Hematopoietic multipotent progenitor cell treated with erythropoietin and hydrocortisone succinate and interleukin-3 and kit ligand, for 4 days (in vitro differentiated cells): ENCODE measurements around the gene MLF2.

ENCODE experiments used
- DNase-seq: peaks from one replicate; pipeline ENCODE4 v3.0.0-alpha.2; 2015

The MLF2 gene, protein sequence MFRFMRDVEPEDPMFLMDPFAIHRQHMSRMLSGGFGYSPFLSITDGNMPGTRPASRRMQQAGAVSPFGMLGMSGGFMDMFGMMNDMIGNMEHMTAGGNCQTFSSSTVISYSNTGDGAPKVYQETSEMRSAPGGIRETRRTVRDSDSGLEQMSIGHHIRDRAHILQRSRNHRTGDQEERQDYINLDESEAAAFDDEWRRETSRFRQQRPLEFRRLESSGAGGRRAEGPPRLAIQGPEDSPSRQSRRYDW

DNA sequence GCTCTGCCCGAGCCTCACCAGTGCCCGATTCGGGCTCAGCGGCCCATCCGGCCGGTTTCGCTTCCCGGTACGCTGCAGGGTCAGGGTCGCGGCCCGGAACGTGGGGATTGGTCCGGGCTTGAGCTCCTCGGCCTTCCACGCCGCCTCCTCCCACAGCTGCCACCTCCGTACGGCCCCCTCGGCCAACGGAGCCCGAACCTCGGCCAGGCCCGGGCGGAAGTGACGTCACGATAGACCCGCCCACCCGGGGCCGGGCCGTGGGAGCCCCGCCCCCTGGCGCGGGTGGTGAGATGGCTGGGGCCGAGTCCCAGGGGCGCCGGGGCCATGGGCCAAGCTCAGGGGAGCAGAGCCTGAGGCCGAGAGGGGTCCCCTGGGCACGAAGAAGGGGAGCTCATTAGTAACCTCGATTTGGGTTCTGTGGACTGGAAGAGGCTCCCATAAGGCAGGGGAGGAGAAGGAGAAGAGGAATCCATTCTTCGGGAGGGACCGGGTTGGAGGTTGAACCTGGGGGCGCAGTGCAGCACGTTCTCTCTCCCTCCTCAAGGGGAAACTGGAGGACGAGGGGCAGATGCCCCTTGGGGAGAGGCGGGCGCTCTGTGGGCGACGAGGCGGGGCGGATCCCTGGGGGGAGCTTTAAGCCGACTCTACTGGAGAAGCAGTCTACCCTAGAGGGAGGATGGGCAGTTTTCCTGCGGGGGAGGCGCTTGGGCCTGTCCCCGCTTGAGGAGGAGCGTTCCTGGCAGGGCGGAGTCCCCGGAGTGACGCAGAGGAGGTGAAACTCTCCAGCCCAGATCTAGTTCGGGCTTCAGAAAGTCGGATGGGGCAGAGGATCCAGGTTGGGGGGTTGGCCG lies at the start of gene MLF2:
MLF2 (minus strand) TSS at position 221 of the 851 bp plus-strand sequence. CDS start 807 bp downstream, outside the sequence.
- DNase-seq = peak; percentile 99

- DNase-seq = no peak
Measured at GRCh38 chr12:6799147-6799546, 46.2 kb upstream of the MLF2 start.

DNA sequence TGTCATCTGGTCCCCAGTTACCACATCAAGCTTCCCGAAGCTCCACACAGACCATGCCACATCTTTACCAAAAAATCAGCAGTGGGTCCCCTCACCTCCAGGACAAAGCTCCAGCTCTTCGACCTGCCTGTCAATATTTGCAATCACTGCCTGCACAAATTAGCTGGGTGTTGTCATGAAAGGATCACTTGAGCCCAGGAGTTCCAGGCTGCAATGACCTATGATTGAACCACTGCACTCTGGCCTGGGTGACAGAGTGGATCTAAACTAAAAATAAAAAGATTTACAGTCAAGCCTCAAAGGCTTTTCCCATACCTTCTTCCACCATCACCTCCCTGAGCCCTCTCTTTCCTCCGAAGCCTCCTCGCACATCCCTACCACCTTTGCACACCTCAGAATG lies 43.6 kb upstream of the MLF2 start:
- DNase-seq = no peak

DNA sequence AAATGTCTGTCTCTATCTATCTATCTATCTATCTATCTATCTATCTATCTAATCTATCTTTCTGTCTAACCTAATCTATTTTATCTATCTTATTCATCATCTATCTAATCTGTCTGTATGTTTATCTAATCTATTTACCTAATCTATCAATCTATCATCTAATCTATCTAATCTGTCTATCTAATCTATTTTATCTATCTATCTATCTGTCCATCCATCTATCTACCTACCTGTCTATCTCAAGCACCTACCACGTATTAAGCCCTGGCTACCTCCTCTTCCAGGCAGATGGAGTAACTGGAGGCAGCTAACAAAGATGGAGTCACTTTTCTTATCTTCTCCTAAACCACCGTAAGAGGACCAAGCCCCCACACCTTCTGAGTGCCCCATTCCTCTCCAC lies 42.1 kb upstream of the MLF2 start:
- no peak for DNase-seq

GRCh38 chr12:6792522-6793201 lies 39.7 kb upstream of the MLF2 start:
- peak; percentile 74 for DNase-seq

- no peak for DNase-seq
Measured at GRCh38 chr12:6791931-6792520, 39.1 kb upstream of the MLF2 start.

GRCh38 chr12:6790496-6791150 lies 37.7 kb upstream of the MLF2 start:
- DNase-seq = peak; percentile 40

GRCh38 chr12:6788972-6789924 lies 36.3 kb upstream of the MLF2 start, which contains the start of gene CD4:
TSS of gene CD4 (plus strand) at chr12:6789528. CDS start at chr12:6800139, 10,611 bp downstream.
- peak; percentile 77 for DNase-seq

- no peak for DNase-seq
Measured at GRCh38 chr12:6787309-6787708, 34.4 kb upstream of the MLF2 start.

DNA sequence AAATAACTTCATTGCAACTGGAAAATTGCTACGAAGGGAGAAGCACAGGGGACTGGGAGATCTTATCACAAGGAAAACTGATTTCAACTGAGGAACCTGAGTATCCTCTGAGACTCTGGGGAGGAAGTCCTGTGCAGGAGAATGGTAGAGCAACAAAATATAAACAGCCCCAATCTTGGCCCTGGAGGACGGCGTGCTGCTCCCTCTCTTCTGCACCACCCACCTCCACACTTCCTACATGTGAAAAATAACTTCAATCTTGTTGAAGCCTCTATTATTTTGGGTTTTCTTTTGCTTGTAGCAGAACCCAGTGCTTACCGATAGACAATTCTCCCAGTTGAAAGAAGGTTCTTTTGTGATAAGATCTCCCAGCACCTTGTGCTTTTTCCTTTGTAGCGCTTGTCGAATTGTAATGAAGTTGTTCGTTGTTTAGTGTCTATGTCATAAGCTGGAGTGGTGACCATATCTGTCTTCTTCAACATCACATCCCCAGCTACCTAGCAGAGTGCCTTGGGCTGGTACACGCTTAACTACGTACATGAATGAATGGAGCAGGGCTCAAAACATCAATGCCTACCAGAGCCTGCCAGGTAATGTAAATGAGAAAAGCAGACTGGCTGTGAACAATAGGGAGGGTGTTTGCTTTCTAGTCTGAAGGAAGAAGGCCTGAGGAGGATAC lies 33.6 kb upstream of the MLF2 start:
- DNase-seq = no peak

GRCh38 chr12:6784761-6785160 lies 31.8 kb upstream of the MLF2 start:
- DNase-seq = no peak

DNA sequence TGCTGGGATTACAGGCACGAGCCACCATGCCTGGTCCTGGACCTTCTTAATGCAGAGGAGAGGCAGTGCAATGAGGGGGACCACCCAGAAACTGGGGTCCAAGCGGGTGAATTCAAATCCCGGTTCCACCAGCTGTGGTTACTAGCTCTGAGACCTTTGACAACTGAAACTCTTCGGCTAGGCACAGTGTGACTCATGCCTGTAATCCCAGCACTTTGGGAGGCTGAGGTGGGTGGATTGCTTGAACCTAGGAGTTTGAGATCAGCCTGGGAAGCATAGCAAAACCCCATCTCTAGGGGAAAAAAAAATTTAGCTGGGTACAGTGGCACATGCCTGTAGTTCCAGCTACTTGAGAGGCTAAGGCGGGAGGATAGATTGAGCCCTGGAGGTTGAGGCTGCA lies 31.4 kb upstream of the MLF2 start:
- no peak for DNase-seq

- DNase-seq = no peak
Measured at GRCh38 chr12:6783828-6784227, 30.9 kb upstream of the MLF2 start.

GRCh38 chr12:6782850-6783566 lies 30.1 kb upstream of the MLF2 start:
- no peak for DNase-seq

GRCh38 chr12:6782119-6782518 lies 29.2 kb upstream of the MLF2 start:
- no peak for DNase-seq

GRCh38 chr12:6780573-6780972 lies 27.6 kb upstream of the MLF2 start:
- DNase-seq = no peak

- DNase-seq = no peak
Measured at GRCh38 chr12:6779708-6780432, 26.9 kb upstream of the MLF2 start.

DNA sequence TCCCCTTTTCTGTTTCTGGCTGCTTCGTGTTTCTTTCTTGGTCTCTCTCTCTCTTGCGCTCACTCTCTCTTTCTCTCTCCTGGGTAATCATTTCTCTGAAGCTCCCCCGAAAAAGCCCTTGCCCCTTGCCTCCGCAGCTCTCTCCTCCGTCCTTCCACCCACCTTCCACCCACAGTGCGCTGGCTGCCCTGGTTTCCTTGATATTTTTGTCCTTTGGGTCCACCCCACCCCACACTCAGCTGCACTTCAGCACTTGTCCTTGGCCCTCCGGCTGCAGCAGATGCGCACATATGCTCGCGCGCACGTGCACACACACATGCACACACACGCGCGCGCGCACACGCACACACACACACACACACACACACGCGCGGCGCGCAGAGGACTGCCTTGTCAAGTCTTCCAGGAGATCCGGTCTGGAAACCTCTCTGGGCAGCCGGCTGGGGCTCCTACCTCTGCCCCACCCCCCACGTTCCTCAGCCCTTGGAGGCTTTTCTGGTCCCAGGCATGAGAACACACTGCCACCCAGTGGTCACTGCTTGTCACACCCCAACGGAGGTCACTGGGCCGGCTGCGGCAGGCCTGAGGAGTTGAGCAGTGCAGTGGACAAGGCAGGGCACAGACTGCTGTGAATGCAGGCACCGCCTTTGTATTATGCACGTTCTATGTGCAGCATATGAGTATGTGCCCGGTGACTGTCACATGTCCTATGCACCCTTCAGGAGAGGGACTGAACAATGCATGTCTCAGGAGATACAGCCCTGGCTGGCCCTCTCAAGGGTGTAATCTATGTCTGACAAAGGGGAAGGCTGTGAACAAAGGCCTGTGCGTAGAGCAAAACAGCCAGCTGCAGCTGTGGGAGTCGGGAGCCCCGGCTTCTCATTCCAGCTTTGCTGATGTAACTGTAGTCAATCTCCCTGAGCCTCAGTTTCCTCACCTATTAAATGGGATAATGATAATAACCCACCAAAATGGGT lies 25.9 kb upstream of the MLF2 start:
- DNase-seq = peak; percentile 96
